ENCODE results near the gene AP5Z1.
"Not testable (repeated sequence)": the region's sequence is repeated elsewhere in the genome, so short reads cannot be mapped to it uniquely, and the experiment has no call there.

Gene AP5Z1

GRCh38 chr7:4788627-4789189 lies 13.3 kb downstream of the AP5Z1 start:
- no peak for DNase-seq

GRCh38 chr7:4789194-4790077 lies 14.0 kb downstream of the AP5Z1 start:
- DNase-seq, result no peak

DNA sequence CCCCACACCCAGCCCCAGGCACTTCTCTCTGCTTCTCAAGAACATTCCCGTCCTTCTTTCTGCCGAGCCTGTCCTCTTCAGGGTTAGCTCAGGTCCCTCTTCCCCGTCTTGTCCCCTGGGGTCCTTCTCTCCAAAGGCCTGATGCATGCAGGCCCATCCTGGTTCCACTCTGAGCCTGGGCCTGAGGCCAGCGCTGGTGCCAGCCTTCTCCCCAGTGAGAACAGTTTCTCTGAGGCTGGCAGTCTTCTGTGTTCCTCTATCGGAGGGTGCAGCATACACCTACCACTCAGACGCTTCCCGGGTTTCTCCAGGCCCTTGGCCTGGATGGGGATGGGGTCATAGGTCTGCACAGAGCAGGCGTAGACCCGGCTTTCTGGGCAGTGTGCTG lies 14.6 kb downstream of the AP5Z1 start:
- no peak for DNase-seq

GRCh38 chr7:4790516-4790991 lies 15.1 kb downstream of the AP5Z1 start:
- no peak for DNase-seq

GRCh38 chr7:4791101-4791737 lies 15.8 kb downstream of the AP5Z1 start:
- DNase-seq, result no peak

DNA sequence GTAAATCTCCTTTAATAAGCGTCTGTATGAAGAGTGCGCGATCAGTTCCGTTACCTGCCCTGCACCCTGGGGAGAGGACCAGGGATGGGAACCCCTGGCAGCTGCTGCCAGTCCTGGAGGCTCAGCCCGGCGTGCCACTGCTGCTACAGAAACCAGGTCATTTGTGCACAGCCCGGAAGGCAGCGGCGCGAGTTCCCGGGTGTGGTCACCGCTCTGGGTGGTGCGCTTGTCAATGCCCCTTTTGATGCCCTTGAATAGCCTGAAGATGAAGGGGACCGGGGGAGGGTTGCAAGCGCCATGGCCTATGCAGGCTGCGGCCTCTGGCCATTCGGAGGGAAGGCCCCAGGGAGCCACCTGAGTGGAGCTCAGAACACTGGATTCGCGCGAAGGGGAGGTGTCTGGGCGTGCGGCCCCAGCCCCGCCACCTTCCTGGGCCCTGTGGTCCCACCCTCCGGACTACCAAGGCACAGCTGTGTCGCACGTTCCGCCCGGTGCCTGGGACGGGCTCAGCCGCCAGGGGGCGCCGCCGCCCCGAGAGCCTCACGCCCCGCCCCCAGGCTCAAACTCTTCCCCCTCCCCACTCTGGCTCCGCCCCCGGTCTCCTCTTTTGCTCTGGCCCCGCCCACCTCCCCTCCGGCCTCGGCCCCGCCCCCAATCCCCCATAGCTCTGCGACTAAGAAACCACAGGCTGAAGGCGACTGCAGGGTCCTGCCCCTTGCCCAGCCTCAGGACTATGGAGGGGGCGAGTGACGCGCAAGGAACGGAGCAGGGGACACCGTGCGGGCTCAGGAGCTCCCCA lies 16.5 kb downstream of the AP5Z1 start:
- DNase-seq, result no peak

GRCh38 chr7:4792537-4793126 lies 17.2 kb downstream of the AP5Z1 start:
- no peak for DNase-seq

DNA sequence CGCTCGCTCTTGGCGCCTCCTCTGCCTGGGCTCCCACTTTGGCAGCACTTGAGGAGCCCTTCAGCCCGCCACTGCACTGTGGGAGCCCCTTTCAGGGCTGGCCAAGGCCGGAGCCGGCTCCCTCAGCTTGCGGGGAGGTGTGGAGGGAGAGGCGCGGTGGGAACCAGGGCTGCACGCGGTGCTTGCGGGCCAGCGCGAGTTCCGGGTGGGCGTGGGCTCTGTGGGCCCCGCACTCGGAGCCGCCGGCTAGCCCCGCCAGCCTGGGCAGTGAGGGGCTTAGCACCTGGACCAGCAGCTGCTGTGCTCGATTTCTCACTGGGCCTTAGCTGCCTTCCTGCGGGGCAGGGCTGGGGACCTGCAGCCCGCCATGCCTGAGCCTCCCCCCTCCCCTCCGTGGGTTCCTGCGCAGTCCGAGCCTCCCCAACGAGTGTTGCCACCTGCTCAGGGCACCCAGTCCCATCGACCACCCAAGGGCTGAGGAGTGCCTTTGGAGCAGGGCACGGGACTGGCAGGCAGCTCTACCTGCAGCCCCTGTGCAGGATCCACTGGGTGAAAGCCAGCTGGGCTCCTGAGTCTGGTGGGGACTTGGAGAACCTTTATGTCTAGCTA lies 18.1 kb downstream of the AP5Z1 start:
- DNase-seq, result not testable (repeated sequence)

DNA sequence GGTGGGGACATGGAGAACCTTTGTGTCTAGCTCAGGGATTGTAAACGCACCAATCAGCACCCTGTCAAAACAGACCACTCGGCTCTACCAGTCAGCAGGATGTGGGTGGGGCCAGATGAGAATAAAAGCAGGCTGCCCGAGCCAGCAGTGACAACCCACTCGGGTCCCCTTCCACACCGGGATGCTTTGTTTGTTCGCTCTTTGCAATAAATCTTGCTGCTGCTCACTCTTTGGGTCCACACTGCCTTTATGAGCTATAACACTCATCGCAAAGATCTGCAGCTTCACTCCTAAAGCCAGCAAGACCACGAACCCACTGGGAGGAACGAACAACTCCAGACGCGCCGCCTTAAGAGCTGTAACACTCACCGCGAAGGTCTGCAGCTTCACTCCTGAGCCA lies 18.7 kb downstream of the AP5Z1 start:
- DNase-seq, result not testable (repeated sequence)

GRCh38 chr7:4794591-4795350 lies 19.3 kb downstream of the AP5Z1 start:
- DNase-seq, result no peak

- DNase-seq, result no peak
These were observed 21.0 kb downstream of the AP5Z1 start for GRCh38 chr7:4796453-4796852.

- DNase-seq, result peak; percentile 8
These were observed 22.7 kb downstream of the AP5Z1 start for GRCh38 chr7:4797858-4798705.

GRCh38 chr7:4798706-4799235 lies 23.3 kb downstream of the AP5Z1 start:
- no peak for DNase-seq

DNA sequence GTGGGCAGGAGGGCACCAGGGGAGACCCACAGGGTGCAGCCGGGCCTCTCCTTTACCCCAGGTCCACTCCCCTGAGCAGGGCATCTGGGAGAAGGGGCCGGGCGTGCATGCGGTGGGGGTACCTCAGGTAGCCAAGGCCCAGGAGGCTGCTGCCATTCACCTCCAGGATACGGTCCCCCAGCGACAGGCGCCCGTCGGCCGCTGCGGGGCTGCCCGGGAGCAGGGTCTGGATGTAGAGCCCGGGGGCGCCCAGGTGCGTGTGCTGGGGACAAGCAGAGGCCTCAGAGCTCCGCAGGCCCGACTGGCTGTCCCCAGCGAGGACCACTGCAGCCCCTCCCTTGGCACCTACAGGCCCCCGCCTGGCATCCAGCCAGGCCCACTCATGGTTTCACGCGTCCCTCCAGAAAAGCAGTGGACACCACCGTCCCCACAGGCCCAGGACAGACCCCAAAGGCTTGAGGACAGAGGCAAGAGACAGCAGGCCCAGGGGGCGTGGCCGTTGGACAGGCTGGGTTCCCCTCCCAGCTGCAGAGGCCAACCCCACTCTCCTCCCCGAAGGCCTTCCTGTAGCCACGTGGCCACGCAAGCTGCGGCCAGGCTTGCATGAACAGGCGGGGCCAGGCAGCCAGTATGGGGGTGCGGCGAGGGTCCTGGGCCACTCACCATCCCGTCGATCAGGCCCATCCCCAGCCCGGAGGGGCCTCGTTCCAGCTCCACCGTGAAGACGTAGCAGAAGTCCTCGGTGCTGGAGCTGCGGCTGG lies 24.3 kb downstream of the AP5Z1 start:
- no peak for DNase-seq

DNA sequence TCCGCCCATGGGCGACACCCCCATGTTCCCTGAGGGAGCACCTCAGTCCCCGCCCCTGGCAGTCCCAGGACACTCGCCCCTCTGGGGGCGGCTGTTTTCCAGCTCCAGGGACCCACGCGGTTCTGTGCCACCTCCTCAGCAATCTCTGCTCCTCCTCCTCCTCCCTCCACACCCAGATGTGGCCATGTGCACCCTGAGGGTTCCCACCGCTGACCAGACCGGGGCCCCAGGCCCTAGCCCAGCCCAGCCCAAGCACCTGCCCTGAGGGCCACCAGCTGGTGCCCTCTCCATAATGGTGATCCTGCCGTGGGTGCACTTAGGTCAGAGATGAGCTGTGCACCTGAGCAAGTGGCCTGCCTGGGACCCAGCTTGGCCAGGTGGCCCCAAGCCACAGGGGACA lies 25.1 kb downstream of the AP5Z1 start:
- DNase-seq, result no peak

DNA sequence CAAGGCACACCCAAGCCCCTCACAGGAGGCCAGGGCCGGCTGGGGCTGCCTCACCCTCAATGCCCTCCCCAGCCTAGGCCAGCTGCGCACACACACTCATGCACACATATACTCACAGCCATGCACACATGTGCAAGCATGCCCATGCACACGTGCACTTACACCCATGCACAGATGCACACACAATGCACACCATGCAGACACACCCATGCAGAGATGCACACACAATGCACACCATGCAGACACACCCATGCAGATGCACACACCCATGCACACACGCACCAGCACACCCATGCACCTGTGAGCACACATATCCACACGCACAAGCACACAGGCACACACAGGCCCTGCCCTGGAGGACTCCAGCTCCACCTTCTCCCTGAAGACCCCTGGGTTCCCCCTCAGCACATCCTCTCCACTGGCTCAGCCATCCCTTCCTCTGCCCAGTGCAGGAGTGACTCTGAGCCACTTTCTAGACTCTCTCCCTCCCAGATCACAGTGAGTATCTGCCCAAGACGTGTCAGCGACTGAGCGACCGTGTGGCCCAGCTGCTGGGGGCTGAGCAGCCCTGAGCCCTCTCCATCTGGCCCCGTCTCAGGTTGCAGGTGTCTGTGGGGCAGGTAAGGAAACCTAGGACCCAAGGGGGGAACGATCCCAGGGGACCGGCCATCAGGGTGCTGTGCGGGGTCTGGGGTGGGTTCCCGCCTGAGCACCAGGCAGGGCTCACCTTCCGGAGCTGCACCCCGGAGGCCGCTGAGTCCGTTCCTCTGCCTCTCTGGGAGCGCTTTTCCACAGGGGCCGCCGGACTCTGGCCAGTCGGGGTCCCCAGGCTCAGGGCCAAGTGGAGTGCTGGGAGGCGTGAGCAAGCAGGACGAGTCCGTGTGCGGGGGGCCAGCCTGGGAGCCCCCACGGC lies 25.8 kb downstream of the AP5Z1 start:
- DNase-seq, result no peak

GRCh38 chr7:4801839-4802231 lies 26.4 kb downstream of the AP5Z1 start:
- no peak for DNase-seq

- not testable (repeated sequence) for DNase-seq
These were observed 27.2 kb downstream of the AP5Z1 start for GRCh38 chr7:4802577-4802976.
